MCF 10A (cell line): ENCODE results near the gene LRP1B. TPM values are rescaled to one million over a fixed set of nuclear protein-coding genes. Genes with fewer than 3 reads are reported as not detected.

Experiments used
- BruUV-seq: library from RNA; stranded (reverse); fragments of 400-500 nt; replicated peaks from 2 replicates; lab custom pipeline; 2021; lab: Mats Ljungman, UMichigan
- CTCF ChIA-PET: fragments of 300-600 bp; sonication (Branson Sonifier 250); formaldehyde crosslinking; extraction: SDS; loops from one replicate; lab custom pipeline; 2021; ENCODE audit warnings: antibody characterized with exemption, inconsistent platforms; lab: Yijun Ruan, JAX
- POLR2A ChIA-PET: fragments of 300-600, 350-650 bp; sonication (Branson Sonifier 250); formaldehyde crosslinking; extraction: SDS; loops from one replicate; lab custom pipeline; 2020; ENCODE audit warnings: antibody characterized with exemption, inconsistent platforms; lab: Yijun Ruan, JAX
- DNase-seq: peaks from one replicate; pipeline ENCODE4 v3.0.0-alpha.2; 2018; ENCODE audit not compliant: unreplicated experiment
- H3K27ac Mint-ChIP-seq: one replicate; pipeline ENCODE4 v1.8.0; 2022; ENCODE audit warnings: mild to moderate bottlenecking, low read depth, mixed read lengths; ENCODE audit not compliant: unreplicated experiment
- H3K27me3 Mint-ChIP-seq: one replicate; pipeline ENCODE4 v1.8.0; 2022; ENCODE audit warnings: mixed read lengths; ENCODE audit not compliant: insufficient read depth, unreplicated experiment
- H3K36me3 Mint-ChIP-seq: one replicate; pipeline ENCODE4 v1.8.0; 2022; ENCODE audit warnings: mild to moderate bottlenecking, moderate library complexity, mixed read lengths; ENCODE audit not compliant: insufficient read depth, unreplicated experiment
- H3K4me1 Mint-ChIP-seq: one replicate; pipeline ENCODE4 v1.8.0; 2022; ENCODE audit warnings: mixed read lengths; ENCODE audit not compliant: insufficient read depth, unreplicated experiment
- H3K4me3 Mint-ChIP-seq: one replicate; pipeline ENCODE4 v1.8.0; 2022; ENCODE audit warnings: mild to moderate bottlenecking, moderate library complexity, mixed read lengths; ENCODE audit not compliant: unreplicated experiment
- H3K9me3 Mint-ChIP-seq: one replicate; pipeline ENCODE4 v1.8.0; 2022; ENCODE audit warnings: mixed read lengths; ENCODE audit not compliant: unreplicated experiment
- intact Hi-C: fragments of 100-400 bp; cut with micrococcal nuclease; formaldehyde crosslinking; loops from 2 replicates; pipeline ENCODE4 v1.14.1; 2022
- total RNA-seq: library from RNA; stranded (reverse); gene quantifications from 2 replicates; pipeline ENCODE4 v1.2.3, GENCODE V29; 2022
- TF ChIP-seq, protein P1 (sequence below): fragments of 200-600 bp; IDR thresholded peaks from one replicate; pipeline ENCODE4 v1.8.0; 2022; ENCODE audit warnings: antibody characterized with exemption, mild to moderate bottlenecking; ENCODE audit not compliant: unreplicated experiment

LRP1B gene
- total RNA-seq, 1 experiment from 2014 or later, result not detected

DNA sequence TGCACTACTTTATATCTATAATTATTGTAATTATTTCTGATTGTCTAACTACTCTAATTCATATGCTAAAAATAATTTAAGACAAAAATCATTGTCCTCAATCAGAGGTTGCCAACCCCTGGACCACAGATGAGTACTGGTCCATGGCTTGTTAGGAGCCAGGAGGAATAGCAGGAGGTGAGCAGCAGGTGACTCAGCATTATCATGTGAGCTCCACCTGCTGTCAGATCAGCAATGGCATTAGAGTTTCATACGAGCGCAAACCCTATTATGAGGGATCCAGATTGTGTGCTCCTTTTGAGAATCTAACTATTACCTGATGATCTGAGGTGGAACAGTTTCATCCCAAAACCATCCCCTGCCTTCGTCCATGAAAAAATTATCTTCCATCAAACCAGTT is 1434.4 kb downstream of the LRP1B start:
- TF ChIP-seq, protein P1, sequence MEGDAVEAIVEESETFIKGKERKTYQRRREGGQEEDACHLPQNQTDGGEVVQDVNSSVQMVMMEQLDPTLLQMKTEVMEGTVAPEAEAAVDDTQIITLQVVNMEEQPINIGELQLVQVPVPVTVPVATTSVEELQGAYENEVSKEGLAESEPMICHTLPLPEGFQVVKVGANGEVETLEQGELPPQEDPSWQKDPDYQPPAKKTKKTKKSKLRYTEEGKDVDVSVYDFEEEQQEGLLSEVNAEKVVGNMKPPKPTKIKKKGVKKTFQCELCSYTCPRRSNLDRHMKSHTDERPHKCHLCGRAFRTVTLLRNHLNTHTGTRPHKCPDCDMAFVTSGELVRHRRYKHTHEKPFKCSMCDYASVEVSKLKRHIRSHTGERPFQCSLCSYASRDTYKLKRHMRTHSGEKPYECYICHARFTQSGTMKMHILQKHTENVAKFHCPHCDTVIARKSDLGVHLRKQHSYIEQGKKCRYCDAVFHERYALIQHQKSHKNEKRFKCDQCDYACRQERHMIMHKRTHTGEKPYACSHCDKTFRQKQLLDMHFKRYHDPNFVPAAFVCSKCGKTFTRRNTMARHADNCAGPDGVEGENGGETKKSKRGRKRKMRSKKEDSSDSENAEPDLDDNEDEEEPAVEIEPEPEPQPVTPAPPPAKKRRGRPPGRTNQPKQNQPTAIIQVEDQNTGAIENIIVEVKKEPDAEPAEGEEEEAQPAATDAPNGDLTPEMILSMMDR, result no peak
- Mint-ChIP-seq H3K27me3 (peaks cover 40% of the 10 kb centered on the region), H3K27ac (no peak overlapping the region), H3K4me3 (no peak overlapping the region), H3K36me3 (no peaks in the 10 kb centered on the region), H3K4me1 (no peaks in the 10 kb centered on the region), H3K9me3 (no peaks in the 10 kb centered on the region)
- DNase-seq, result peak; percentile 28
- ChIA-PET CTCF (no interaction called here), POLR2A (no interaction called here)
- intact Hi-C loops, result no loop called here
- no TSS peak for BruUV-seq

DNA sequence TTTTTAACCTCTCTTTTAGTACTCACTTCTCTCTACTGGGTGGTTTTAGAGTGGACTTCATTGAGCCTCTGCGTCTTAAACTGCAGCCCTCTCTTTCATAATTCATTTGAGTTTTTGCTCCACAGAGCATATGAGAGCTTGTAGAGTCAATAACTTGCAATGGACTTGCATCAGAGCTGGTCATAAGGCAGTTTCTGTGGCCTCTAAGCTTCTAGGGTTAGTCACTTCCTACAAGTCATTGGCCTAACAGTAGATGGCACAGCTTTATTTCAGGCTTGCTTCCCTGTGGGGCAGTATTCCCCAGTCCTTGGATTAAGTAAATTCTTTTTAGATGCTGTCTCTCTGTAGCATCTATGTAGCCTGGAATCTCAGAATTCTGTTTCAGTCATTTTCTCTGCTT is 1435.7 kb downstream of the LRP1B start:
- Mint-ChIP-seq H3K27me3 (peaks cover 39% of the 10 kb centered on the region), H3K9me3 (no peaks in the 10 kb centered on the region), H3K4me3 (no peak overlapping the region), H3K27ac (no peak overlapping the region), H3K4me1 (no peaks in the 10 kb centered on the region), H3K36me3 (no peaks in the 10 kb centered on the region)
- peak; percentile 13 for DNase-seq
- CTCF ChIA-PET, result no interaction called here
- intact Hi-C loops, result loop anchor here (1.0 kb wide), 1 partner anchor 168 kb away; no protein-coding TSS in a partner anchor
- TF ChIP-seq, protein P1, result no peak
- no TSS peak for BruUV-seq
- POLR2A ChIA-PET, result interaction anchor here (1.2 kb wide), 1 partner anchor 44 kb away, joined by 3 read pairs; no protein-coding TSS in a partner anchor

DNA sequence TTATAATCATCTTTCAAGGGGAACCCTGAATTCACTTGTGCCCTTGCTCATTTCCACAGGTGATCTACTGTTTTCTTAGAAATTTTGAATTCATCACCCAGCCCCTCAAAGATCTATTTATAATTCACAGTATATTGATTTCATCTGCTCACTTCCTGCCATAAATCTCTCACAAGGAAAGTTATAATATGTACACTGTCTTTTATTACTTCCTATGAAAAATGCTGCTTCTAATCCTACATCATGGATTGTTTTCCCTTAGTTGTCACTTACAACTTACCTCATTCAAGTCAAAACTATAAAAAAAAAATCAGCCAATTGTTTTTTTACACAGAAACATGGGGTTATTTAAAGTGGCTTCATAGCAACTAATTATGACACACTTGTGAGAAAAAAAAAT is 1443.0 kb downstream of the LRP1B start:
- no peak for DNase-seq
- TF ChIP-seq, protein P1, result no peak
- no peak overlapping the region for H3K27ac Mint-ChIP-seq
- intact Hi-C loops, result no loop called here
- H3K4me3 Mint-ChIP-seq, result no peak overlapping the region
- H3K27me3 Mint-ChIP-seq, result peaks cover 49% of the 10 kb centered on the region
- ChIA-PET CTCF (interaction anchor here (0.7 kb wide), 1 partner anchor 630 kb away, joined by 4 read pairs; no protein-coding TSS in a partner anchor), POLR2A (interaction anchor here (0.7 kb wide), 1 partner anchor 62 kb away, joined by 3 read pairs; no protein-coding TSS in a partner anchor)
- no TSS peak for BruUV-seq
- no peaks in the 10 kb centered on the region for H3K4me1 Mint-ChIP-seq
- H3K9me3 Mint-ChIP-seq, result no peaks in the 10 kb centered on the region
- no peaks in the 10 kb centered on the region for H3K36me3 Mint-ChIP-seq

DNA sequence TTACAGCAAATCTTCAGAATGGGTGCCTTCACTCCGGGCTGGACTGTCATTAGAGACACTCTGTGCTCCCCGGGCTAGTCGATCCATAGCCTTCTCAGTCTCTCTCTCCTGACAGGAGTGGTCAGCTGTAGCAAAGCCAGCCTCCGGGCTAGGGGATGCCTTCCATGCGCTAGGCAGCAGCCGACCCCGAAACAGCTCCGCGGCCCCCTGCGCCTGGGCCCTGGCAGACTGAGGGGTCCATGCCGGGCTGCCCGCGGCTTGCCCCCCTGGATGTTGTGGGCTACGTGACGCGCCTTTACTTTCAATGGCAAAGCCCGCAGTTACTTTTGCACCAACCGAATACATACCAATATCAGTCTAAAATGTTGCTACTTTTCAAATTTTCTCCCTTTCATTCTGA is 1447.2 kb downstream of the LRP1B start:
- Mint-ChIP-seq H3K9me3 (no peaks in the 10 kb centered on the region), H3K27me3 (peaks cover 66% of the 10 kb centered on the region), H3K4me3 (no peak overlapping the region), H3K27ac (no peak overlapping the region), H3K4me1 (no peaks in the 10 kb centered on the region), H3K36me3 (no peaks in the 10 kb centered on the region)
- intact Hi-C loops, result no loop called here
- no TSS peak for BruUV-seq
- DNase-seq, result no peak
- TF ChIP-seq, protein P1, result no peak
- CTCF ChIA-PET, result no interaction called here
- POLR2A ChIA-PET, result no interaction called here
